Islet precursor cell (in vitro differentiated cells): Measurements from ENCODE around the gene RHOF.

Experiments used
- DNase-seq: peaks from one replicate; pipeline ENCODE4 v3.0.0-alpha.2; 2018

RHOF gene

GRCh38 chr12:121804417-121805111 is 11.1 kb upstream of the RHOF start:
- no peak for DNase-seq

GRCh38 chr12:121803861-121804416 is 10.5 kb upstream of the RHOF start, which contains the start of gene SETD1B:
Gene SETD1B, plus strand, starts transcription at chr12:121804009. Its CDS starts 729 bp downstream, at chr12:121804738.
- DNase-seq = peak; percentile 86

GRCh38 chr12:121802843-121803698 is 9.6 kb upstream of the RHOF start:
- DNase-seq = peak; percentile 97

GRCh38 chr12:121802485-121802842 is 9.0 kb upstream of the RHOF start:
- DNase-seq = no peak

- no peak for DNase-seq
These were observed 8.4 kb upstream of the RHOF start for GRCh38 chr12:121801595-121802484.

GRCh38 chr12:121800694-121801594 is 7.5 kb upstream of the RHOF start:
- peak; percentile 92 for DNase-seq

- DNase-seq = peak; percentile 94
These were observed 6.6 kb upstream of the RHOF start for GRCh38 chr12:121799842-121800693.

- DNase-seq = peak; percentile 92
These were observed 5.8 kb upstream of the RHOF start for GRCh38 chr12:121799156-121799841.

GRCh38 chr12:121798787-121799155 is 5.3 kb upstream of the RHOF start:
- DNase-seq = no peak

- DNase-seq = peak; percentile 94
These were observed 4.7 kb upstream of the RHOF start for GRCh38 chr12:121797937-121798786.

- DNase-seq = peak; percentile 99
These were observed 3.6 kb upstream of the RHOF start for GRCh38 chr12:121796855-121797751.

- DNase-seq = peak; percentile 94
These were observed 1.8 kb upstream of the RHOF start for GRCh38 chr12:121795034-121795968.

GRCh38 chr12:121794534-121795033 is 1.1 kb upstream of the RHOF start:
- no peak for DNase-seq

- DNase-seq = peak; percentile 98
These were observed 498 bp upstream of the RHOF start for GRCh38 chr12:121793838-121794533.

GRCh38 chr12:121792607-121793439 is 665 bp downstream of the RHOF start:
- peak; percentile 84 for DNase-seq
